Right cardiac atrium (tissue), 5 donors: Measurements from ENCODE around the gene TLR5. TPM values are rescaled to one million over a fixed set of nuclear protein-coding genes. Genes with fewer than 3 reads are reported as not detected.
A peak's percentile ranks its signal among the peaks of the same experiment; 100 is the strongest.

Source experiments
- ATAC-seq, 2 donors: fragments of 200-7000 bp; cut with Tn5 transposase; one replicate each; pipeline versions ENCODE4 v1.8.0 to v1.9.1; 2020; ENCODE audit warnings: moderate library complexity in 2 of 2, mild to moderate bottlenecking in 1 of 2
- DNase-seq, 3 donors: peaks; one replicate each; pipeline ENCODE4 v3.0.0-alpha.2; 2020
- H3K27ac ChIP-seq: one replicate; pipeline ENCODE4 v1.5.1; 2013; ENCODE audit warnings: mild to moderate bottlenecking, low read length, control low read depth, moderate library complexity
- H3K27me3 ChIP-seq: one replicate; pipeline ENCODE4 v1.6.1; 2013; ENCODE audit not compliant: control insufficient read depth, insufficient read depth
- H3K4me1 ChIP-seq: one replicate; pipeline ENCODE4 v1.6.1; 2013; ENCODE audit warnings: low read length; ENCODE audit not compliant: control insufficient read depth, insufficient read depth
- H3K4me3 ChIP-seq: one replicate; pipeline ENCODE4 v1.5.1; 2013; ENCODE audit warnings: low read length, control low read depth
- H3K9me3 ChIP-seq: one replicate; pipeline ENCODE4 v1.6.1; 2013; ENCODE audit warnings: low read length; ENCODE audit not compliant: control insufficient read depth
- WGBS: extraction: QIAGEN DNeasy Blood & Tissue Kit; methylation state at CpG from one replicate; pipeline ENCODE4 v1.1.7; 2013; 5-methylcytosine and 5-hydroxymethylcytosine counted together
- intact Hi-C, 4 donors: fragments of 100-400 bp; cut with DNase I; formaldehyde crosslinking; loops; one replicate each; pipeline versions ENCODE4 v1.11.0 to v1.14.0; 2022 to 2023
- polyA plus RNA-seq: library from polyadenylated mRNA; stranded (reverse); fragments of 200-250 nt; gene quantifications from one replicate; pipeline ENCODE4 v1.2.3, GENCODE V29; 2013
- total RNA-seq, 4 donors: library from RNA; stranded (reverse); fragmentation: NEBNext Ultra II Directional; extraction: Animal tissue kit (Norgen Biotek cat#: 25700); gene quantifications; one replicate each; pipeline ENCODE4 v1.2.1, GENCODE V29; 2021
- donor health status: healthy with polysubstance abuse.
- donor health status: DM: no; HTN: yes; CAD: no.
- donor health status: DM: no; HTN: no; CAD: no.
- donor health status: DM: no; HTN: yes; CAD: no; lungs with severe emphysema.
- donor health status: DM: yes; HTN: yes; CAD: no.

Gene TLR5
- total and polyA plus RNA-seq, 5 donors = 1.9 to 6.8 (median 5.2) TPM

GRCh38 chr1:223074445-223075300, 68.4 kb downstream of the TLR5 start:
- Histone ChIP-seq H3K9me3 (no peaks in the 10 kb centered on the region), H3K4me1 (peaks cover 8% of the 10 kb centered on the region), H3K27ac (peak overlapping the region; percentile 63), H3K27me3 (no peaks in the 10 kb centered on the region), H3K4me3 (no peak overlapping the region)
- 31% methylated on average over 10 of the region's 10 CpGs for WGBS
- intact Hi-C loops = loop anchor here in 1 of 4 donors (10.0 kb wide), 1 partner anchor 140 kb away; no protein-coding TSS in a partner anchor
- DNase-seq (no peak), ATAC-seq (peak; percentile 49 to 52)

GRCh38 chr1:223068900-223069665, 74.0 kb downstream of the TLR5 start:
- intact Hi-C loops = no loop called here
- no peaks in the 10 kb centered on the region for H3K27me3 ChIP-seq
- no peaks in the 10 kb centered on the region for H3K9me3 ChIP-seq
- no peak overlapping the region for H3K27ac ChIP-seq
- no peak for DNase-seq
- H3K4me3 ChIP-seq = no peak overlapping the region
- no peaks in the 10 kb centered on the region for H3K4me1 ChIP-seq
- WGBS = 87% methylated on average over 4 of the region's 4 CpGs
- ATAC-seq = no peak

DNA sequence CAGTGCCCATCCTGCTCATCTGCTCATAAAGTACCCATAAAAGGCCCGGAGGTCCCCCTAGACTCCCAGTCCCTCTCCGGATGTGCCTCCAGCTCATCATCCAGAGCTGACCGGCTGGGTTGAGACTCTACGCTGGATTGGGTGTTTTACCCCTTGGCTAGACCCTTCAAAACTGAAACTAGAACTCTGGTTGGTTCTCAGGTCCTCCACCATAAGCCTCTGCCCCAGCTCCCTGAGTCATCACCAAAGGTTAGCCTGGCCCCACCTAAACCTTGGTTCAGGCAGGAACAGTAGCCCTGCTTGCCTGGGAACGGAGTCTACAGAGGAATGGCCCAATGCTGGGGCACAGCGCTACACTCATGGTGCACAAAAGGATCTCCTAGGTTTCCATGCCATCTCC, 75.1 kb downstream of the TLR5 start:
- intact Hi-C loops = no loop called here
- H3K4me1 ChIP-seq = no peaks in the 10 kb centered on the region
- WGBS = 99% methylated on average over 6 of the region's 6 CpGs

GRCh38 chr1:223066415-223066814, 76.6 kb downstream of the TLR5 start:
- 71% methylated on average over 5 of the region's 5 CpGs for WGBS
- Histone ChIP-seq H3K9me3 (no peaks in the 10 kb centered on the region), H3K27me3 (no peaks in the 10 kb centered on the region), H3K27ac (no peak overlapping the region), H3K4me3 (no peak overlapping the region), H3K4me1 (no peaks in the 10 kb centered on the region)
- ATAC-seq = no peak
- DNase-seq = no peak
- intact Hi-C loops = no loop called here

More for the DNA sequence above, 75.1 kb downstream of the TLR5 start:
- Histone ChIP-seq H3K27ac (no peak overlapping the region), H3K9me3 (no peaks in the 10 kb centered on the region), H3K4me3 (no peak overlapping the region), H3K27me3 (no peaks in the 10 kb centered on the region)
- ATAC-seq = no peak
- DNase-seq = no peak

DNA sequence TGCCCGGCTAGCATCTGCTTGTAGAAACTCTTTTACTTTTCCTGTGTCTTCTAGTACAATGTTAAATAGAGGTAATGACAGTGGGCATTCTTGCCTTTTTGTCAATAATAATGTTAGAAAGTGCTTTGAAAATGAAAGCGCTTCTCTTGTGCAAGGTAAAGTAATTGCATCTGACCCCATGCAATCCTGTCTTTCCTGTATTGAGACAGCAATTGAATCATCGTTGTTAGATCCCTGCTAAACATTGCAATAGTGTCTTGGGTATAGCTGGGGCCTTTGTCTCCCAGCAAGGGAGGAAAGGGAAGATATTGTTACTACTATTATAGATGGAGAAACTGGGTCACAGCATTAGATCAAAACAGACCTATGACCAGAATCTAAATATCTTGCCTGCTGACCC, 80.9 kb downstream of the TLR5 start:
- ATAC-seq = no peak
- 63% methylated on average over 3 of the region's 3 CpGs for WGBS
- H3K4me3 ChIP-seq = no peak overlapping the region

DNA sequence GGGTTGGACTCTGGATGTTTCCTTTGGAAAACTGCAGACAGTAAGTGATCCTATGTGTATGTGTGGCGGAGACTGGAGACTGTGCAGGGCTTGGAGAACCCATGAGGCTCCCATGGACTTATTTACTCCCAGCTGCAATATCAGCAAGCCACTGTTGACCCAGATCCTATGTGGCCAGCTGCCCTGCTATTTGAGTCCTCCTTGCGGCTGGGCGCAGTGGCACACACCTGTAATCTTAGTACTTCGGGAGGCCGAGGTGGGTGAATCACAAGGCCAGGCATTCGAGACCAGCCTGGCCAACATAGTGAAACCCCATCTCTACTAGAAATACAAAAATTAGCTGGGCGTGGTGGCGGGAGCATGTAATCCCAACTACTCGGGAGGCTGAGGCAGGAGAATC, 83.5 kb downstream of the TLR5 start:
- 96% methylated on average over 9 of the region's 9 CpGs for WGBS
- DNase-seq = no peak
- no peak overlapping the region for H3K4me3 ChIP-seq
- H3K27ac ChIP-seq = no peak overlapping the region
- H3K4me1 ChIP-seq = no peaks in the 10 kb centered on the region
- no peaks in the 10 kb centered on the region for H3K9me3 ChIP-seq
- no peaks in the 10 kb centered on the region for H3K27me3 ChIP-seq
- intact Hi-C loops = no loop called here
- ATAC-seq = no peak

More for the DNA sequence above, 80.9 kb downstream of the TLR5 start:
- H3K9me3 ChIP-seq = no peaks in the 10 kb centered on the region
- intact Hi-C loops = no loop called here
- no peaks in the 10 kb centered on the region for H3K4me1 ChIP-seq
- no peaks in the 10 kb centered on the region for H3K27me3 ChIP-seq
- no peak overlapping the region for H3K27ac ChIP-seq
- DNase-seq = no peak

Other genes starting within 250 kb of the TLR5 start
- gene SUSD4, start 220.9 kb upstream of the TLR5 start, total RNA-seq = 10 to 100 TPM; 16.7 to 81.7 (median 37.0) TPM
- gene SUSD4, start 220.9 kb upstream of the TLR5 start, polyA plus RNA-seq = 29.8 TPM